WTC11 (cell line): Measurements from ENCODE around the gene PDE4B. TPM values are rescaled to one million over a fixed set of nuclear protein-coding genes. Genes with fewer than 3 reads are reported as not detected.

Experiments
- ATAC-seq: fragments of 200-7000 bp; cut with Tn5 transposase; 2 replicates; pipeline ENCODE4 v1.10.0; 2021; ENCODE audit warnings: mild to moderate bottlenecking, moderate library complexity
- CTCF ChIA-PET: fragments of 300-600 bp; sonication (Branson Sonifier 250); formaldehyde crosslinking; loops from one replicate; lab custom pipeline; 2021; ENCODE audit warnings: antibody characterized with exemption; lab: Charles Lee
- POLR2A ChIA-PET: fragments of 350-600 bp; sonication (Branson Sonifier 250); formaldehyde crosslinking; loops from one replicate; lab custom pipeline; 2021; ENCODE audit warnings: antibody characterized with exemption; lab: Charles Lee
- DNase-seq: peaks from one replicate; pipeline ENCODE4 v3.0.0; 2021; ENCODE audit warnings: low spot score
- H3K27ac Mint-ChIP-seq: 2 replicates; pipeline ENCODE4 v1.8.0; 2021; ENCODE audit warnings: mixed read lengths
- H3K27me3 Mint-ChIP-seq: 2 replicates; pipeline ENCODE4 v1.8.0; 2021; ENCODE audit warnings: low read depth, mild to moderate bottlenecking, moderate library complexity, mixed read lengths
- H3K36me3 Mint-ChIP-seq: 2 replicates; pipeline ENCODE4 v1.8.0; 2021; ENCODE audit warnings: mixed read lengths
- H3K4me1 Mint-ChIP-seq: 2 replicates; pipeline ENCODE4 v1.8.0; 2022; ENCODE audit warnings: mixed read lengths
- H3K4me3 Mint-ChIP-seq: 2 replicates; pipeline ENCODE4 v1.8.0; 2021; ENCODE audit warnings: mild to moderate bottlenecking, moderate library complexity, mixed read lengths
- H3K9me3 Mint-ChIP-seq: 2 replicates; pipeline ENCODE4 v1.8.0; 2021; ENCODE audit warnings: mixed read lengths
- CREB1 ChIP-seq: sonication (generic); formaldehyde crosslinking; IDR thresholded peaks from 2 replicates; pipeline ENCODE4 v1.8.0; 2023; ENCODE audit warnings: mild to moderate bottlenecking, missing genetic modification reagents
- FOXP1 ChIP-seq: sonication (generic); formaldehyde crosslinking; IDR thresholded peaks from 2 replicates; pipeline ENCODE4 v1.8.0; 2022; ENCODE audit warnings: missing genetic modification reagents, mild to moderate bottlenecking, moderate library complexity, borderline replicate concordance
- GRHL2 ChIP-seq: fragments of 250-450 bp; sonication (Bioruptor Pico); IDR thresholded peaks from 2 replicates; pipeline ENCODE4 v1.8.0; 2022; ENCODE audit warnings: mild to moderate bottlenecking, moderate library complexity; ENCODE audit not compliant: insufficient replicate concordance, severe bottlenecking
- GTF2I ChIP-seq: fragments of 250-450 bp; sonication (Bioruptor Pico); conservative IDR thresholded peaks from 2 replicates; pipeline ENCODE4 v1.4.0; 2021; ENCODE audit warnings: mild to moderate bottlenecking
- JUN ChIP-seq: sonication (generic); formaldehyde crosslinking; IDR thresholded peaks from 2 replicates; pipeline ENCODE4 v1.8.0; 2023; ENCODE audit warnings: mild to moderate bottlenecking, missing genetic modification reagents
- NFATC4 ChIP-seq: fragments of 250-450 bp; sonication (Bioruptor Pico); IDR thresholded peaks from 2 replicates; pipeline ENCODE4 v1.9.0; 2021; ENCODE audit warnings: mild to moderate bottlenecking
- NR3C1 ChIP-seq: sonication (generic); formaldehyde crosslinking; conservative IDR thresholded peaks from 2 replicates; pipeline ENCODE4 v1.8.1; 2023; ENCODE audit warnings: low read depth, mild to moderate bottlenecking, missing genetic modification reagents
- TEAD1 ChIP-seq: sonication (generic); formaldehyde crosslinking; IDR thresholded peaks from 2 replicates; pipeline ENCODE4 v1.8.0; 2022; ENCODE audit warnings: mild to moderate bottlenecking, missing genetic modification reagents
- TEAD4 ChIP-seq: sonication (generic); formaldehyde crosslinking; IDR thresholded peaks from 2 replicates; pipeline ENCODE4 v1.8.0; 2022; ENCODE audit warnings: mild to moderate bottlenecking, missing genetic modification reagents
- TP53 ChIP-seq: sonication (generic); formaldehyde crosslinking; IDR thresholded peaks from 2 replicates; pipeline ENCODE4 v1.8.1; 2023; ENCODE audit warnings: mild to moderate bottlenecking, missing genetic modification reagents
- ZNF396 ChIP-seq: fragments of 250-450 bp; sonication (Bioruptor Pico); IDR thresholded peaks from 2 replicates; pipeline ENCODE4 v1.8.0; 2021; ENCODE audit warnings: mild to moderate bottlenecking, moderate library complexity, borderline replicate concordance
- ZNF423 ChIP-seq: fragments of 250-450 bp; sonication (Bioruptor Pico); IDR thresholded peaks from 2 replicates; pipeline ENCODE4 v2.1.2; 2022; ENCODE audit warnings: mild to moderate bottlenecking, moderate library complexity
- total RNA-seq: library from RNA; stranded (reverse); gene quantifications from 3 replicates; pipeline ENCODE4 v1.2.3, GENCODE V29; 2021
- TF ChIP-seq, protein P1 (sequence below): sonication (generic); formaldehyde crosslinking; IDR thresholded peaks from 2 replicates; pipeline ENCODE4 v1.8.0; 2022; ENCODE audit warnings: mild to moderate bottlenecking, missing genetic modification reagents
- TF ChIP-seq, protein P2 (sequence below): fragments of 250-450 bp; sonication (Bioruptor Pico); conservative IDR thresholded peaks from 2 replicates; pipeline ENCODE4 v1.9.0; 2021; ENCODE audit warnings: mild to moderate bottlenecking
- TF ChIP-seq, protein P3 (sequence below): sonication (generic); formaldehyde crosslinking; IDR thresholded peaks from 2 replicates; pipeline ENCODE4 v1.8.1; 2022; ENCODE audit warnings: missing genetic modification reagents, borderline replicate concordance
- TF ChIP-seq, protein P4 (sequence below): sonication (generic); formaldehyde crosslinking; IDR thresholded peaks from 2 replicates; pipeline ENCODE4 v1.8.0; 2022; ENCODE audit warnings: missing genetic modification reagents
- TF ChIP-seq, protein P5 (sequence below): fragments of 250-450 bp; sonication (Bioruptor Pico); IDR thresholded peaks from 2 replicates; pipeline ENCODE4 v1.9.0; 2021; ENCODE audit warnings: mild to moderate bottlenecking
- TF ChIP-seq, protein P6 (sequence below): fragments of 250-450 bp; sonication (Bioruptor Pico); IDR thresholded peaks from 2 replicates; pipeline ENCODE4 v1.8.0; 2021; ENCODE audit warnings: mild to moderate bottlenecking
- TF ChIP-seq, protein P7 (sequence below): sonication (generic); formaldehyde crosslinking; IDR thresholded peaks from 2 replicates; pipeline ENCODE4 v1.8.1; 2022; ENCODE audit warnings: low read depth, mild to moderate bottlenecking, moderate library complexity, missing genetic modification reagents, borderline replicate concordance

PDE4B gene
- total RNA-seq, 1 experiment from 2014 or later: 8.0 TPM

DNA sequence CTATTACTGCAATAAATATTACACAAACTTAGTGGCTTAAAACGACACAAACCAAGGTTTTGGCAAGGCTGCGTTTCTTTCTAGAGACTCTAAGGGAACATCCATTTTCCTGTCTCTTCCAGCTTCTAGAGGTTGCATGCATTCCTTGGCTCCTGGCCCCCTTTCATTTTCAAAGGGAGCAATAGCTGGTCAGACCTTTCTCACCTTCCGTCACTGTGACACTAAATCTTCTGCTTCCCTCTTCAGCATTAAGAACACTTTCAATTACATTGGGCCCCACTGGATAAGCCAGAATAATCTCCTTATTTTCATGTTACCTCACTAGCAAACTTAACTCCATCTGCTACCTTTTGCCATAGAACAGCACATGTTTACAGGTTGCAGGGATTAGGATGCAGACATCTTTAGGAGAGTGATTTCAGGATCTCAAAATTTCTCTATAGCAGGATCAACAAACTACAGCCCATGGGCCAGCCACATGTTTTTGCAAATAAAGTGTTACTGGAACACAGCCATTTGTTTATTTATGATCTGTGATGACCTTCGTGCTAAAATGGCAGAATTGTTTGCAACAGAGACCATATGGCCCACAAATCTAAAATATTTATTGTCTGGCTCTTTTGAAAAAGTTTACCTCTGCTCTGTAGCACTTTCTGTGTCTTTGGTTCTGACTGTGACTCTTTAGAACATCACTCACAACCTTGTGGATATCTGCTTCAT is 519.7 kb downstream of the PDE4B start:
- ATAC-seq (no peak), DNase-seq (no peak)
- Mint-ChIP-seq H3K27me3 (no peaks in the 10 kb centered on the region), H3K4me3 (no peak overlapping the region)
- POLR2A ChIA-PET: no interaction called here
- TF ChIP-seq ZNF396: no peak
- TF ChIP-seq CREB1: no peak
- TF ChIP-seq GTF2I (CRISPR knock-in tag): no peak
- TF ChIP-seq, protein P1, sequence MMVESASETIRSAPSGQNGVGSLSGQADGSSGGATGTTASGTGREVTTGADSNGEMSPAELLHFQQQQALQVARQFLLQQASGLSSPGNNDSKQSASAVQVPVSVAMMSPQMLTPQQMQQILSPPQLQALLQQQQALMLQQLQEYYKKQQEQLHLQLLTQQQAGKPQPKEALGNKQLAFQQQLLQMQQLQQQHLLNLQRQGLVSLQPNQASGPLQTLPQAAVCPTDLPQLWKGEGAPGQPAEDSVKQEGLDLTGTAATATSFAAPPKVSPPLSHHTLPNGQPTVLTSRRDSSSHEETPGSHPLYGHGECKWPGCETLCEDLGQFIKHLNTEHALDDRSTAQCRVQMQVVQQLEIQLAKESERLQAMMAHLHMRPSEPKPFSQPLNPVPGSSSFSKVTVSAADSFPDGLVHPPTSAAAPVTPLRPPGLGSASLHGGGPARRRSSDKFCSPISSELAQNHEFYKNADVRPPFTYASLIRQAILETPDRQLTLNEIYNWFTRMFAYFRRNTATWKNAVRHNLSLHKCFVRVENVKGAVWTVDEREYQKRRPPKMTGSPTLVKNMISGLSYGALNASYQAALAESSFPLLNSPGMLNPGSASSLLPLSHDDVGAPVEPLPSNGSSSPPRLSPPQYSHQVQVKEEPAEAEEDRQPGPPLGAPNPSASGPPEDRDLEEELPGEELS: no peak
- TF ChIP-seq FOXP1 (CRISPR knock-in tag): no peak
- TF ChIP-seq JUN (CRISPR knock-in tag): no peak
- no peak for TF ChIP-seq TEAD1 (CRISPR knock-in tag)
- TF ChIP-seq, protein P2, sequence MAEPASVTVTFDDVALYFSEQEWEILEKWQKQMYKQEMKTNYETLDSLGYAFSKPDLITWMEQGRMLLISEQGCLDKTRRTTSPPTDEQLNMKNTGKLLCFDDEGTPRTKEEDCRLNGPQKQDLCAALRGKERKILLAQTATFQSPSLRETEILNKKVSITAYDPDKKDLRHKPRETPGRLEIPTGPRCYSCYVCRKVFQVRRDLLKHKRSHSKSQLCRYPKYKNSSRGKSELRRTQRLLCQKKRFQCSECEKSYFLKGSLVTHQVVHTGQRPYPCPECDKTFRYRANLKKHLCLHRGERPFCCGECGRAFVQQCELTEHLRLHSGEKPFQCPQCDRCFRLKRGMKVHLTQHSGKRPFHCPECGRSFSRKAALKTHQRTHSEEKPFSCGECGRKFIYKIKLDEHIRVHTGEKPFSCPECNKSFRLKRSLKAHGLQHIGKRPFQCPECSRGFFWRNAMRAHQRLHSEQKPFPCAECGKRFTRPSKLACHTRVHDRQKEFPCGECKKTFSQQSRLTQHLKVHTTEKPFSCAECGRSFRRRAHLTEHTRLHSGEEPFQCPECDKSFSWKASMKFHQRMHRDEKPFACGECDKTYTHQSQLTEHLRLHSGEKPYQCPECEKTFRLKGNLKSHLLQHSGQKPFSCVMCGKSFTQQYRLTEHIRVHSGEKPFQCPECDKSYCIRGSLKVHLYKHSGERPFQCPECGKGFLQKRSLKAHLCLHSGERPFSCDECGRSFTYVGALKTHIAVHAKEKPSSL (CRISPR knock-in tag): no peak
- TF ChIP-seq, protein P3, sequence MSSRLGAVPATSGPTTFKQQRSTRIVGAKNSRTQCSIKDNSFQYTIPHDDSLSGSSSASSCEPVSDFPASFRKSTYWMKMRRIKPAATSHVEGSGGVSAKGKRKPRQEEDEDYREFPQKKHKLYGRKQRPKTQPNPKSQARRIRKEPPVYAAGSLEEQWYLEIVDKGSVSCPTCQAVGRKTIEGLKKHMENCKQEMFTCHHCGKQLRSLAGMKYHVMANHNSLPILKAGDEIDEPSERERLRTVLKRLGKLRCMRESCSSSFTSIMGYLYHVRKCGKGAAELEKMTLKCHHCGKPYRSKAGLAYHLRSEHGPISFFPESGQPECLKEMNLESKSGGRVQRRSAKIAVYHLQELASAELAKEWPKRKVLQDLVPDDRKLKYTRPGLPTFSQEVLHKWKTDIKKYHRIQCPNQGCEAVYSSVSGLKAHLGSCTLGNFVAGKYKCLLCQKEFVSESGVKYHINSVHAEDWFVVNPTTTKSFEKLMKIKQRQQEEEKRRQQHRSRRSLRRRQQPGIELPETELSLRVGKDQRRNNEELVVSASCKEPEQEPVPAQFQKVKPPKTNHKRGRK (CRISPR knock-in tag): no peak
- TF ChIP-seq, protein P4, sequence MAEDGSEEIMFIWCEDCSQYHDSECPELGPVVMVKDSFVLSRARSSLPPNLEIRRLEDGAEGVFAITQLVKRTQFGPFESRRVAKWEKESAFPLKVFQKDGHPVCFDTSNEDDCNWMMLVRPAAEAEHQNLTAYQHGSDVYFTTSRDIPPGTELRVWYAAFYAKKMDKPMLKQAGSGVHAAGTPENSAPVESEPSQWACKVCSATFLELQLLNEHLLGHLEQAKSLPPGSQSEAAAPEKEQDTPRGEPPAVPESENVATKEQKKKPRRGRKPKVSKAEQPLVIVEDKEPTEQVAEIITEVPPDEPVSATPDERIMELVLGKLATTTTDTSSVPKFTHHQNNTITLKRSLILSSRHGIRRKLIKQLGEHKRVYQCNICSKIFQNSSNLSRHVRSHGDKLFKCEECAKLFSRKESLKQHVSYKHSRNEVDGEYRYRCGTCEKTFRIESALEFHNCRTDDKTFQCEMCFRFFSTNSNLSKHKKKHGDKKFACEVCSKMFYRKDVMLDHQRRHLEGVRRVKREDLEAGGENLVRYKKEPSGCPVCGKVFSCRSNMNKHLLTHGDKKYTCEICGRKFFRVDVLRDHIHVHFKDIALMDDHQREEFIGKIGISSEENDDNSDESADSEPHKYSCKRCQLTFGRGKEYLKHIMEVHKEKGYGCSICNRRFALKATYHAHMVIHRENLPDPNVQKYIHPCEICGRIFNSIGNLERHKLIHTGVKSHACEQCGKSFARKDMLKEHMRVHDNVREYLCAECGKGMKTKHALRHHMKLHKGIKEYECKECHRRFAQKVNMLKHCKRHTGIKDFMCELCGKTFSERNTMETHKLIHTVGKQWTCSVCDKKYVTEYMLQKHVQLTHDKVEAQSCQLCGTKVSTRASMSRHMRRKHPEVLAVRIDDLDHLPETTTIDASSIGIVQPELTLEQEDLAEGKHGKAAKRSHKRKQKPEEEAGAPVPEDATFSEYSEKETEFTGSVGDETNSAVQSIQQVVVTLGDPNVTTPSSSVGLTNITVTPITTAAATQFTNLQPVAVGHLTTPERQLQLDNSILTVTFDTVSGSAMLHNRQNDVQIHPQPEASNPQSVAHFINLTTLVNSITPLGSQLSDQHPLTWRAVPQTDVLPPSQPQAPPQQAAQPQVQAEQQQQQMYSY (CRISPR knock-in tag): no peak
- TF ChIP-seq TP53 (CRISPR knock-in tag): no peak
- TF ChIP-seq GRHL2 (CRISPR knock-in tag): no peak
- TF ChIP-seq, protein P5, sequence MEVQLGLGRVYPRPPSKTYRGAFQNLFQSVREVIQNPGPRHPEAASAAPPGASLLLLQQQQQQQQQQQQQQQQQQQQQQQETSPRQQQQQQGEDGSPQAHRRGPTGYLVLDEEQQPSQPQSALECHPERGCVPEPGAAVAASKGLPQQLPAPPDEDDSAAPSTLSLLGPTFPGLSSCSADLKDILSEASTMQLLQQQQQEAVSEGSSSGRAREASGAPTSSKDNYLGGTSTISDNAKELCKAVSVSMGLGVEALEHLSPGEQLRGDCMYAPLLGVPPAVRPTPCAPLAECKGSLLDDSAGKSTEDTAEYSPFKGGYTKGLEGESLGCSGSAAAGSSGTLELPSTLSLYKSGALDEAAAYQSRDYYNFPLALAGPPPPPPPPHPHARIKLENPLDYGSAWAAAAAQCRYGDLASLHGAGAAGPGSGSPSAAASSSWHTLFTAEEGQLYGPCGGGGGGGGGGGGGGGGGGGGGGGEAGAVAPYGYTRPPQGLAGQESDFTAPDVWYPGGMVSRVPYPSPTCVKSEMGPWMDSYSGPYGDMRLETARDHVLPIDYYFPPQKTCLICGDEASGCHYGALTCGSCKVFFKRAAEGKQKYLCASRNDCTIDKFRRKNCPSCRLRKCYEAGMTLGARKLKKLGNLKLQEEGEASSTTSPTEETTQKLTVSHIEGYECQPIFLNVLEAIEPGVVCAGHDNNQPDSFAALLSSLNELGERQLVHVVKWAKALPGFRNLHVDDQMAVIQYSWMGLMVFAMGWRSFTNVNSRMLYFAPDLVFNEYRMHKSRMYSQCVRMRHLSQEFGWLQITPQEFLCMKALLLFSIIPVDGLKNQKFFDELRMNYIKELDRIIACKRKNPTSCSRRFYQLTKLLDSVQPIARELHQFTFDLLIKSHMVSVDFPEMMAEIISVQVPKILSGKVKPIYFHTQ (CRISPR knock-in tag): no peak
- TF ChIP-seq, protein P6, sequence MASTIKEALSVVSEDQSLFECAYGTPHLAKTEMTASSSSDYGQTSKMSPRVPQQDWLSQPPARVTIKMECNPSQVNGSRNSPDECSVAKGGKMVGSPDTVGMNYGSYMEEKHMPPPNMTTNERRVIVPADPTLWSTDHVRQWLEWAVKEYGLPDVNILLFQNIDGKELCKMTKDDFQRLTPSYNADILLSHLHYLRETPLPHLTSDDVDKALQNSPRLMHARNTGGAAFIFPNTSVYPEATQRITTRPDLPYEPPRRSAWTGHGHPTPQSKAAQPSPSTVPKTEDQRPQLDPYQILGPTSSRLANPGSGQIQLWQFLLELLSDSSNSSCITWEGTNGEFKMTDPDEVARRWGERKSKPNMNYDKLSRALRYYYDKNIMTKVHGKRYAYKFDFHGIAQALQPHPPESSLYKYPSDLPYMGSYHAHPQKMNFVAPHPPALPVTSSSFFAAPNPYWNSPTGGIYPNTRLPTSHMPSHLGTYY (CRISPR knock-in tag): no peak
- TF ChIP-seq TEAD4 (CRISPR knock-in tag): no peak
- TF ChIP-seq, protein P7, sequence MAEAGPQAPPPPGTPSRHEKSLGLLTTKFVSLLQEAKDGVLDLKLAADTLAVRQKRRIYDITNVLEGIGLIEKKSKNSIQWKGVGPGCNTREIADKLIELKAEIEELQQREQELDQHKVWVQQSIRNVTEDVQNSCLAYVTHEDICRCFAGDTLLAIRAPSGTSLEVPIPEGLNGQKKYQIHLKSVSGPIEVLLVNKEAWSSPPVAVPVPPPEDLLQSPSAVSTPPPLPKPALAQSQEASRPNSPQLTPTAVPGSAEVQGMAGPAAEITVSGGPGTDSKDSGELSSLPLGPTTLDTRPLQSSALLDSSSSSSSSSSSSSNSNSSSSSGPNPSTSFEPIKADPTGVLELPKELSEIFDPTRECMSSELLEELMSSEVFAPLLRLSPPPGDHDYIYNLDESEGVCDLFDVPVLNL (CRISPR knock-in tag): no peak
- no peak for TF ChIP-seq NFATC4
- TF ChIP-seq NR3C1: no peak
- TF ChIP-seq ZNF423: no peak
- TF ChIP-seq, all 79 proteins: peak for 0
- Mint-ChIP-seq H3K27ac (no peak overlapping the region), H3K36me3 (no peaks in the 10 kb centered on the region), H3K9me3 (peaks cover 6% of the 10 kb centered on the region), H3K4me1 (no peaks in the 10 kb centered on the region)
- CTCF ChIA-PET: no interaction called here
